HG02970 (cell line): ENCODE measurements around the gene HPN.
"Not testable (repeated sequence)": the region's sequence is repeated elsewhere in the genome, so short reads cannot be mapped to it uniquely, and the experiment has no call there.

Experiments
- ATAC-seq: cut with Tn5 transposase; IDR thresholded peaks from one replicate; pipeline ENCODE4 v1.9.1; 2021; ENCODE audit warnings: mild to moderate bottlenecking, moderate library complexity, moderate number of reproducible peaks; ENCODE audit not compliant: unreplicated experiment, low FRiP score

HPN gene

DNA sequence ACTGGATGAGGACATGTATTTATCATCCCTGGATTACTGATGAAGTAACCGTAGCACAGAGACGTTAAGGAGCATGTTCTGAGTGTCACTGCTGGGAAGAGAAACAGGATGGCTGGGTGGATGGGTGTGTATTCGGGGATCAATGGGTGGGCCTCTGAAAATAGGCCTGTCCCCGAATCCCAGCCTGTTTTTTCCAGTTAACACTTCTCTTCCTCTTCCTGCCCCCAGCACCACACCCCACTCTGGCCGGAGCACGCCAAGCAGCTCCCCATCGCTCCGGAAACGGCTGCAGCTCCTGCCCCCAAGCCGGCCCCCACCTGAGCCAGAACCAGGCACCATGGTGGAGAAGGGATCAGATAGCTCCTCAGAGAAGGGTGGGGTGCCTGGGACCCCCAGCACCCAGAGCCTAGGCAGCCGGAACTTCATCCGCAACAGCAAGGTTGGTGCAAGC lies 32.6 kb upstream of the HPN start:
- ATAC-seq: no peak

DNA sequence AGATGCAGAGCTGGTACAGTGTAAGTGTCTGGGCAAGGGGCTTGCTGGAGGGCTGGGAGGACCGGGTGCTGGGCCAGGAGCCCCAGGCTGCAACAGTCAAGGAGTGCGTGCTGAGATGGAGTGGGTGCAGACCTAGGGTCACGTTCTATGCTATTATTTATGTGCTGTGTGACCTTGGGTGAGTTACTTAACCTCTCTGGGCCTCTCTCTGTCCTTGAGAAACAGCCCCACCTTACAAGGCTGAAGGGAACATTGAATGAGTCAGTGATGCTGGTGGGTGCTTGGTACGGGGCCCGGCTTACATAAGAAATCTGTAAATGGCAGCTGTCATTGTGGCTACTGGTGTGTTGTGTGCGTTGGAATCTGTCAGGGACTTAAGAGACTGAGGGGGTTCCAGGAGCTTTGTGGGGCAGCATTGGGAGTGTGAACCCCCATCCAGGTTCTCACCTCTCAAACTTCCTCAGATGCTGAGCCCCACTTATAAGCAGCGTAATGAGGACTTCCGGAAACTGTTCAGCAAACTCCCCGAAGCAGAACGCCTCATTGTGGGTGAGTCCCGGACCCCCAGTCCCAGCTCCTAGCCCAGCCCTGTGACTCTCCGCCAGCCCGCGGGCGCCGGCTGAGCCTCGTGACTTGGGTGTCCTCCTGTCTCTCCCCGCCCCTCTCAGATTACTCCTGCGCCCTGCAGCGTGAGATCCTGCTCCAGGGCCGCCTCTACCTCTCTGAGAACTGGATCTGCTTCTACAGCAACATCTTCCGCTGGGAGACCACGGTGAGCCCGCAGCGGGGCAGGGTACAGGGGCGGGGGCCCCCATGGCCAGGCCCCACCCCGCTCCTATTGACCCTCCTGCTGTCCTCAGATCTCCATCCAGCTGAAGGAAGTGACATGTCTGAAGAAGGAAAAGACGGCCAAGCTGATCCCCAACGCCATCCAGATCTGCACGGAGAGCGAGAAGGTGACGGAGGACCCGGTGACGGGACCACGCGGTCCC lies 31.8 kb upstream of the HPN start:
- ATAC-seq: no peak

DNA sequence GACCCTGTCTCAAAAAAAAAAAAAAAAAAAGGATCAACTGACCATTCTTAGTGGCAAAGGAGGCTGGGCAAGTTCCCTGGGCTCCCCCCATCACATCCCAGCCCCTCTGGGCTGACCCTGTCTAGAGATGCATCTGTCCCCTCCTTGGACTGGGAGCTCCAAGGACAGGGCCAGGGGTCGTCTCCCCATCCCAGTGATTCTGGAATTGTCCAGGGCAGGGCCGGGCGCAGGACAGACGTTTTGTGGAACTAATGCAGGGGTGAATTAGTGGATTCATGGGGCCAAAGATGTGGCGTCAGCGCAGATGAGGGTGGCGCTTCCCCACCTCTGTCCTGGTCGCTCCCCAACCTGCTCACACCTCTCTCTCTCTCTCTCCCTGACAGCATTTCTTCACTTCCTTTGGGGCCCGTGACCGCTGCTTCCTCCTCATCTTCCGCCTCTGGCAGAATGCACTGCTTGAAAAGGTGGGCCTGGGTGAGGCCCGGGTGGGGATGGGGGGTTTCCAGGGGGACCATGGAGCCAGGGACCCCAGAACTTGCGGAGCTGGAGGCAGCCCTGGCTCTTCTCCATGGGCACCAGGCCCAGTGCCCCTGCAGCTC lies 30.3 kb upstream of the HPN start:
- no peak for ATAC-seq

DNA sequence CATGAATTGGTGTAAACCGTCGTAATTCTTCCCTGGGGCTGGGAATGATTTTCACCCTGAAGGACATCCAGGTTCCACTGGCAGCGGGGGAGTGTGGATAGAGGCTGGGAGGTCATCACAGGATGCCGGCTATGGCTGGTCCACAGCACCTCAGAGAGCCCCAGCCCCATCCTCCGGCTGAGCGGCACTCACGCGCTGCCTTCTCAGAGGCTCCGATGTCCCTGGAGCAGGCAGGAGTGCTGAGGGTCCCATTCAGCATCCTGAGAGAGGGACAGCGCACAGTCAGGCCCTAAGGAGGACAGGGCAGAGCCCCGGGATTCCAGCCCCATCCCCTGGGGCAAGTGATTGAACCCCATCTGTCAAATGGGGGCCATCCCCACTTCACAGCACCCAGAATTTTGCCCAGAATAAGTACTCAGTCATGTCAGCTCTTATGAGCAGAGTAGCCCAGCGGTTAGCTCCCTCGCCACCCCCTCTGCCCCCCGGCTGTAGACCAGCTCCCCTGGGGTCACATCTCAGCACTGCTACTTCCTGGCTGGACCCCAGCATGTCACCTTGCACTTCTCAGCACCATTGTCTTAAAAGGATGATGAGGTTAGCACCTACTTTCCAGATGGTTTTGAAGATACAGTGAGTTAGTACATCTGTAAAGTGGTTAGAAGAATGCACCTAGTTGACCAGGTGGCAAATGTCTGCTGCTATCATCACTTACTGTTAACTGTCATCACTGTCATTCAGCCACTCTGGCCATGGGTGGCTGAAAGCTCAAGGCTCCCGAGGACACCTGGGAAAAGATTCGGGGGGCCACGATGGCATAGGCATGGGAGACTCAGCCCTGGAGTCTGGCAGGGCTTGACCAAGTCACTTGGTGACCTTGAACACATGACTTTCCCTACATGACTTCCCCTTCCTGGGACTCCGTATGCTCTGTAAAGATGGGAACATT lies 29.5 kb upstream of the HPN start:
- no peak for ATAC-seq

DNA sequence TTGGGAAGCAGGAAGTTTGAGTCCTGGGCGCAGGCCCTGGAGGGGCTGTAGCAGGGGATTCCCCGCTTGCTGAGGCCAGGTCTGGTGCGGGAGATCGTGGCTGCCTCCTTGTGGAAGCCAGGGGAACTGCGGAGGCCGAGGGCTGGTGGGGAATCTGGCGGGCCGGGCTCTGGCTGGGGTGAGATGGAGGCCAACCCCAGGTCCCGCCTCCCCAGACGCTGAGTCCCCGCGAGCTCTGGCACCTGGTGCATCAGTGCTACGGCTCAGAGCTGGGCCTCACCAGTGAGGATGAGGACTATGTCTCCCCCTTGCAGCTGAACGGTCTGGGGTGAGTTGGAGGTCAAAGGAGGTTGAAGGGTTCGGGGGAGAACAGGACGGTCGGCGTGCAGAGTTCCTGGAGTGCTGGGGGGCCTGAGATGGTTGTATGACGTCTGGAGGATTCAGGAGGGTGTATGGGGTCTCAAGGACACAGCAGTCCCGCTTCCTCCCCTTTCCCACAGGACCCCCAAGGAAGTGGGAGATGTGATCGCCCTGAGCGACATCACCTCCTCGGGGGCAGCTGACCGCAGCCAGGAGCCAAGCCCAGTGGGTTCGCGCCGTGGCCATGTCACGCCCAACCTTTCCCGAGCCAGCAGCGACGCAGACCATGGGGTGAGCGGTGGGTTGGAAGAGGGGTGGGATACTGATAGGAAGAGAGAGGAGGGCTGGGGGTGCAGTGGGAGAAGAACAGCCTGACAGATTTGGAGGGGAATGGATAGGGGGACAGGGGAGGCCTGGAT lies 28.3 kb upstream of the HPN start:
- ATAC-seq: no peak

DNA sequence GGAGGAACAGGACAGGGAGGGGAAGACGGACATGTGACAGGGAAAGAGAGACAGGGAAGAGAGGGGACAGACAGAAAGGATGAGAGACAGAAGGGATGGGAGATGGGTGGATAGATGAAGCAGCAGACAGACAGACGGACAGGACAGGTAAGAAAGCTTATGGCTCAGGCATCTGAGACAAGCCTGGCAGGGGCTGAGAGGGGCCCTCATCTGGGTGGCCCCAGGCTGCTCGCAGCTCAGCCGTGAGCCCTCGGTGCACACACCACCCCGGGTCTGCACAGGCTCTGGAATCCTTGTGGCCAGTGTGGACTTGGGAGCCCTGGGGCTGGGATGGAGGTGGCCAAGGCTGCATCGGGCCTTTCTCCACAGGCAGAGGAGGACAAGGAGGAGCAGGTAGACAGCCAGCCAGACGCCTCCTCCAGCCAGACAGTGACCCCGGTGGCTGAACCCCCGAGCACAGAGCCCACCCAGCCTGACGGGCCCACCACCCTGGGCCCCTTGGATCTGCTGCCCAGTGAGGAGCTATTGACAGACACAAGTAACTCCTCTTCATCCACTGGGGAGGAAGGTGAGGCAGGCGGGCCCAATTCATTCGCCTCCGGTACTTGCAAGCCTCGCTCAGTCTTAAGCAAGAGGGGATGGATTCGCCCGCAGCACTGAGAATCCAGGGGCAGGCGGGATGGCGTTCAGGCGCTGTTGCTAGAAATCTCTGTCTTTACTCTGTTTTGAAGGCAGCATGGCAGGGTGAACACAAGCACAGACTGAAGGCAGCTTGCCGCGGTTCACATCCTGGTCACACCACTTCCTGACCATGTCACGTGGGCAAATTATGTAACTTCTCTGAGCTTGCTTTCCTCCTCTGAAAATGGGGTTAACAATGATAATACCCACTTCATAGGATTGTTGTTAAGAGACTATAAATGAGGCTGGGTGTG lies 27.4 kb upstream of the HPN start:
- ATAC-seq: no peak

DNA sequence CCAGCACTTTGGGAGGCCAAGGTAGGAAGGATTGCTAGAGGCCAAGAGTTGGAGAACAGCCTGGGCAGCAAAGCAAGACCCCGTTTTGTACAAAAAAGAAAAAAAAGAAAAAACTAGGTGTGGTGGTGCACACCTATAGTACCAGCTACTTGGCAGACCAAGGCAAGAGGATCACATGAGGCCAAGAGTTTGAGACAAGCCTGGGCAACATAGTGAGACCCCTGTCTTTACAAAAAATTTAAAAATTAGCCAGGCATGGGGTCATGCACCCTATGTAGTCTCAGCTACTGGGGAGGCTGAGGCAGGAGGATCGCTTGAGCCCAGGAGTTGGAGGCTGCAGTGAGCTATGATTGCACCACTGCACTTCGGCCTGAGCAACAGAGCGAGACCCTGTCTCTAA lies 26.7 kb upstream of the HPN start:
- not testable (repeated sequence) for ATAC-seq

DNA sequence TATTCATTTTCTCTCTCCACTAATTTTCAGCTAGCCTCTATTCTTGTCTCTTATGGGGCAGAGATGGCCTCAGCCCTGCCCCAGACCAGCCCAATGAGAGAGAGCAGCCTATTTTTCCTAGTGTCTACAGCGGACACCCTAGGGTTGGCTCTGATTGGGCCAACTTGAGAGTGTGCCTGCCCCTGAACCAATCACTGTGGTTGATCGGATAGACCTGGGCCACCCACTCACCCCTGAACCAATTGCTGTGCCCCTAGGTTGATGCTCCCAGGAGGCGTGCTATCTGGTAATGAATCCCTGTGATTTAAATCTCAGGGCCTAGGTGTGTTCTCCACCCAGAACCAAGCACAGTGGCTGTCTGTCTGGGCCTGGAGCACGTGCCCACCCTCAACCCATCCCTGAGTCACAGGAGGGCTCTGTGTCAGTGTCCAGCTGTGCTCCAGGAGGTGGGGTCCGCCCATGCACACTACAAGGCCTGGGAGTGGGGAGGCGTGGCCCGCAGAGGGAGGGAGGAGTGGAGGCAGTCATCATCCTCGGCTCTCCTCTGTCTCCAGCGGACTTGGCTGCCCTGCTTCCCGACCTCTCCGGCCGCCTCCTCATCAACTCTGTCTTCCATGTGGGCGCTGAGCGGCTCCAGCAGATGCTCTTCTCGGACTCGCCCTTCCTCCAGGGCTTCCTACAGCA lies 26.1 kb upstream of the HPN start:
- no peak for ATAC-seq

DNA sequence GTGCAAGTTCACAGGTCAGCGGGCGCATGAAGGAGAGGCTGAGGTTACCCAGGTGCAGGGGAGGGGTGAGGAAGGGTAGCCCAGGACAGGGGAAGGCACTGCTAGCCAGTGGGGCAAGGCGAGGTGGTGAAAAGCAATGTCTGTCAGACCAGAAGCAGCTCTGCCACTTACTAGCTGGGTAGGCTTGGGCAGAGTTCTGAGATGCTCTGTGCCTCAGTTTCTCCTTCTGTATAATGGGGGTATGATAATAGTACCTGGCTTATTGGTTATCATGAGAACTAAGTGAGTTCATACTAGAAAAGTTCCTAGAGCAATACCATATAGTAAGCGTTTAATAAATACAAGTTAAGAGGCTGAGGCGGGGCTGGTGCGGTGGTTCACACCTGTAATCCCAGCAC lies 25.6 kb upstream of the HPN start:
- ATAC-seq: no peak

DNA sequence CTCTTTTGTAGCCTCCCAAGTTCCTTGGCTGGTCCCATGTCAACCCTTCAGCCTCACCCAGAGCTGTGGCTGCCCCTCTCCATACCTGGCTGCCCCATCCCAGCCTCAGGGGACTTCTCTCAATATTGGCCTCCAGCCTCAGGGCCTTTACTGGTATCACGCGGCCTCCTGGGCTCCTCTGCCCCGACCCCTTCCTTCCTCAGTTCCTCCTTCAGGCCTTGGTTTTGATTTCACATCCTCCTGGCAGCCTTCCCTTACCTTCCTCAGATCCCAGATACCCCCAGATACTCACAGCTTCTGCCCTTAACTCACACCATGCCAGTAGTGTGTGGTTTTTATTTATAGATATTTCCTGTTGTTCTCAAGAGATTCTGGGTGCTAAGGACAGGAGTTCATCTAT lies 24.0 kb upstream of the HPN start:
- no peak for ATAC-seq

DNA sequence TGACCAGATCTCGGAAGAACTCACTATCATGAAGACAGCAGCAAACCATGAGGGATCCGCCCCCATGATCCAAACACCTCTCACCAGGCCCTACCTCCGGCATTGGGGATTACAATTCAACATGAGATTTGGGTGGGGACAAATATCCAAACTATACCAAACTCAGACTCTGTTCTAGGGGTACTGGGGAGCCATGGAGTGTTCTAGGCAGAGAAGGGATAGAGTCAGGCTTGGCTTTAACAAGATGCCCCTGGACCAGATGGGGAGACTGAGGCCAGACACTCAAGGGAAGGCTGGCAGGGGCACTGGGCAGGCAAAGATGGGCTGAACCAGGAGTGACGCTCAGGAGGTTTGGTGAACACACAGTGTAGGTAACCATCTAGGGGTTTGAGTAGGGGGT lies 23.1 kb upstream of the HPN start:
- ATAC-seq: no peak

DNA sequence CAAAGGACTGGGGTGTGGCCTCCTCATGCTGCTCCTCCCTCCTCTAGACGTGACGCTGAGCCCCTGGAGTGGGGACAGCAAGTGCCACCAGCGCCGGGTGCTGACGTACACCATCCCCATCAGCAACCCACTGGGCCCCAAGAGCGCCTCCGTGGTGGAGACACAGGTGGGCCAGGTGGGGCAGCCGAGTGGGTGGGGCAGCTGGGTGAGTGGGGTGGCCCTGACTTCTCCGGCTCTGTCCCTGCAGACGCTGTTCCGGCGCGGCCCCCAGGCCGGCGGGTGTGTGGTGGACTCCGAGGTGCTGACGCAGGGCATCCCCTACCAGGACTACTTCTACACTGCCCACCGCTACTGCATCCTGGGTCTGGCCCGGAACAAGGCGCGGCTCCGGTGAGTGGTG lies 22.4 kb upstream of the HPN start:
- no peak for ATAC-seq

DNA sequence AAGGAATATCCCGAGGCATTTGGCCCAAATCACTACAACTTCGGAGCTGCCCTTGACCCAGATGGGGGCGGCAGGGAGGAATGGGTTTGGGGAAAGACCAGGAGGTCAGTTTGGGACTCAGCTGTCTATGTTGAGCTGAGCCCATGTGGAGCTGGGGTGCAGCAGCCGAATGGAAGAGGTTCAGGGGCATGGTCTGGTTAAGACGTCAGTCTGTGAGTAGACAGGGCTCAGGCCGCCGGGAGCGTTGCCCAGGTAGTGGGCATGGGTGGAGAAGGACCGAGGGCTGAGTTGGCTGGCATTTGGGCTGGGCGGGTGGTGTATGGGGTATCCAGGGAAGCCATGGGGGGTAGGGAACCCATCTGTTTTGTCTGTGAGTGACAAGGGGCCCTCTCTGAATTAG lies 20.5 kb upstream of the HPN start:
- ATAC-seq: no peak

DNA sequence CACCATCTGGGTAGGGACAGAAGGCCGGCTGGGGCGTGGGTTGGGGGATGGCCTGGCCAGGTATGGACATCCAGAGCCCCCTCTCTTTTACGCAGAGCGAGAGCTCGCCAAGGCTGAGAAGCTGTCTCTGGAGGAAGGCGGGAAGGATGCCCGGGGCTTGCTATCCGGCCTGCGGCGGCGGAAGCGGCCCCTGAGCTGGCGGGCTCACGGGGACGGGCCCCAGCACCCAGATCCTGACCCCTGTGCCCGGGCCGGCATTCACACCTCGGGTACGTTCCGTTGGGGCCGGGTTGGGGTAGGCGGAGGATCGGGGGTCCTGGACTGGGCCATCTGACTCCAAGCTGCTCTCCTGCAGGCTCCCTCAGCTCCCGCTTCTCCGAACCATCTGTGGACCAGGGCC lies 19.9 kb upstream of the HPN start:
- ATAC-seq: no peak

DNA sequence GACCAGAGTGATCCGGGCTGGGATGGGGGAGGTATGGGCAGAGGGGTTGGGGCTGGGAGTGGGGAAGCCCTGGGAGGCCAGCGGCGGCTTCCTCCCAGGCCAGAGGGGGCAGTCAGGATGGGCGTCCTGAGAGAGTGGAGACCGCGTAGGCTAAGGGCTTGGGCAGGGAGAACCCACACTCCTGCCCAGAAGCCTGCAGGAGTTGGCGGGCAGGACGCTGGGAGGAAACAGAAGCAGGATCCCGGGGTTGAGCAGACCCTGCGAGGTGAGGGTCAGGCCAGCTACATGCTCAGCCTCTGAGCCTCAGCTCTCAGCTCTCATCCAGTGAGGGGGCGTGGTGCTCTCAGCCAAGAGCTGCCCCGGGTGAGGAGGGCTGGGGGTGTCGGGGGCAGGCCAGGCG lies 19.1 kb upstream of the HPN start:
- ATAC-seq: no peak

DNA sequence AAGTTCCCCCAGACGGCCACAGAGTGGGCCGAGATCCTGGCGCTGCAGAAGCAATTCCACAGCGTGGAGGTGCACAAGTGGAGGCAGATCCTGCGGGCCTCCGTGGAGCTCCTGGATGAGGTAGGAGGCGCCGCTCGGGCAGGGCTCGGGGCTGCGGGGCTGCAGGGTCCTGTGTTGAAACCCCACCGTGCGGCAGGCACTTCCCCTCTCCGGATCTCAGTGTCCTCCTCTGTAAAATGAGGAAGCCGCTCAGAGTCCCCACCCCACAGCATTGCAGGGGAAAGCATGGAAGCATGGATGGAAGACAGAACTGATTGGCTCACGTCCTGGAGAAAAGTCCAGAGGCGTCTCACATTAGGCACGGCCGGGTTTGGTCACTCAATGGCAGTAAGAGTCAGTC lies 18.1 kb upstream of the HPN start:
- no peak for ATAC-seq

DNA sequence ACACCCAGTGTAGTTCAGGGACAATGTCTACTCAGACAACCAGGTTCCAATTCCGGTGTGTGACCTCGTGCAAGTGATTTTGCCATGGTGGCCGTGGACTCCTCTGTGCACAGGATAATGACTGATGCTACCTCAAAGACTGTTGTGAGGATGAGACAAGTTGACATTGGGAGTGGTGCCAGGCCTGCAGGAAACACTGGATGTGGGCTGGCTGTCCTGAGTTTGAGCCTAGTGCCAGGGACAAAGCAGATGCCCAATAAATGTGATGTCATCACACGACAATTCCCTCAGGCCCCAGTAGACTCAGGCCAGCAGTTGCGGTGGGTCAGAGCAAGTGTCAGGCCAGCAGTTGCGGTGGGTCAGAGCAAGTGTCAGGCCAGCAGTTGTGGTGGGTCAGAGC lies 17.4 kb upstream of the HPN start:
- no peak for ATAC-seq

DNA sequence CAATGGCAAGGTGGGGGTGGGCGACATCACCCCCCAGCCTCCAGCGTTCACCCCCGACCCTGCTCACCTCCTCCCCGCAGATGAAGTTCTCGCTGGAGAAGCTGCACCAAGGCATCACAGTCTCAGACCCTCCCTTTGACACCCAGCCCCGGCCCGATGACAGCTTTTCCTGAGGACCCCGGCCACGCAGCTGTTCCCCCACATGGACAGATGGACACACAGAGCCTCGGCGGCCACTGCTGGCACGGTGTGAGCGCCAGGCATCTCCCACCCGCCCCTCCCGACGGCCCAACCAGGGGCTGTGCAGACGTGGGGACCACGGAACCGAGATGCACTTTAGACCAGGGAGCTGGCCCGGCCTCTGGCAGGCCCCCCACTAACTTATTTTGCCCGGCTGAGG lies 15.6 kb upstream of the HPN start:
- no peak for ATAC-seq

DNA sequence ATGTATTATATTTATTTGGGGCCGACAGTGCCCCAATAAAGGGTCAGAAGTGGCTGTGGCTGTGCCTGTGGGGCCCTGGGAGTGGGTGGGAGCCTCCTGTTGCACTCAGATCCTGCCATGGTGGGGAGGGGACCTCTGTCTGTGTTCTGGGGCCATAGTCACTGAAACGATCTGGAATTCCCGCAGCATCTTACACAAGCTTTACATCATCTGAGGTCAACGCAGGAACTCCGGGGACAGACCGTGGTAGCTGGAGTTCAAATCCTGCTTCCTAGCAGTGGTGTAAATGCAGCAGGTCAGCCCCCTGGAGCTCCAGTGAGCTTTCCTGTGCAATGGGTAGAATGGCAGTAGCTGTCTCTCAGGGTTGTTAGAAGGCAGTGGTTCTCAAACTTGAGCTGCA lies 15.1 kb upstream of the HPN start:
- no peak for ATAC-seq
